GM19397 (cell line): ENCODE measurements around the gene GAS2.
A peak's percentile ranks its signal among the peaks of the same experiment; 100 is the strongest.
"Not testable (repeated sequence)": the region's sequence is repeated elsewhere in the genome, so short reads cannot be mapped to it uniquely, and the experiment has no call there.

Source experiments
- ATAC-seq: cut with Tn5 transposase; IDR thresholded peaks from one replicate; pipeline ENCODE4 v1.9.1; 2021; ENCODE audit warnings: mild to moderate bottlenecking, moderate library complexity; ENCODE audit not compliant: unreplicated experiment

Gene GAS2

DNA sequence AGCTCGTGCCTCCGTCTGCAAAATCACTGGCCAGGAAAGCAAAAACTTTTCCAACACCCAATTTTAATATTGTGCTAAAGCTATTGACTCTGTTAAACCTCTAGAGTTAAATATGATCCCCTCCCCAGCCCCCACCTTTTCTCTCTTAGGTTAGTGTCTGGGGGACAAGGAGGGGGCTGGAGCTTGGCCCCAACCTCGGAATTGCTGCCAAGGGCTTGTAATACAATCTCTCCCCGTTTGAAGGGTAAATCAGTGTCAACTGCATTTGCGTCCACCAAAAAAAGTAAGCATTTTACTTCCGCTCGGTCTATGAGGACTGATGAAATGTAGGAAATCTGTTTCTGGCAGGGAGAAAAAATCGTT lies at the start of gene GAS2:
Gene GAS2 (plus strand): TSS at position 287 of the 363 bp plus-strand sequence. CDS start 8,259 bp downstream, outside the sequence.
- peak; percentile 27 for ATAC-seq

DNA sequence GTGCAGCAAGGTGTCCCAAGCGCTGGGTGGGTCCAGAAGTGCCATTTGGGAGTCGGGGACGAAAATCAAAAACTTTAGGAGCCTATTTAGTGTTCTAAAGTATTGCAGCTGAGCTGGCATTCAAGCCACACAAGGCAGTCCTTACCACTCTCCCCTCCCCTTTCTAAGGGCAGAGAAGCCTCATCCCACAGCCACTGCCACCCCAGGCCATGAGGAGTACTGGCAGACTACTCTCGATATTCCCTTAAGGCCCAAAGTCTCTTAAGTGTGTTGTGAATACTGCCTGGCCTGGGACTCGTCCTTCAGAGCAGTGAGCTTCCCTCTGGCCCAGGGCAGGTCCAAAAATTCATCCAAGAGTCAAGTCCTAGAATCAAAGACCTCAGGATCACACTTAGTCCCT lies 48.5 kb upstream of the GAS2 start:
- no peak for ATAC-seq

DNA sequence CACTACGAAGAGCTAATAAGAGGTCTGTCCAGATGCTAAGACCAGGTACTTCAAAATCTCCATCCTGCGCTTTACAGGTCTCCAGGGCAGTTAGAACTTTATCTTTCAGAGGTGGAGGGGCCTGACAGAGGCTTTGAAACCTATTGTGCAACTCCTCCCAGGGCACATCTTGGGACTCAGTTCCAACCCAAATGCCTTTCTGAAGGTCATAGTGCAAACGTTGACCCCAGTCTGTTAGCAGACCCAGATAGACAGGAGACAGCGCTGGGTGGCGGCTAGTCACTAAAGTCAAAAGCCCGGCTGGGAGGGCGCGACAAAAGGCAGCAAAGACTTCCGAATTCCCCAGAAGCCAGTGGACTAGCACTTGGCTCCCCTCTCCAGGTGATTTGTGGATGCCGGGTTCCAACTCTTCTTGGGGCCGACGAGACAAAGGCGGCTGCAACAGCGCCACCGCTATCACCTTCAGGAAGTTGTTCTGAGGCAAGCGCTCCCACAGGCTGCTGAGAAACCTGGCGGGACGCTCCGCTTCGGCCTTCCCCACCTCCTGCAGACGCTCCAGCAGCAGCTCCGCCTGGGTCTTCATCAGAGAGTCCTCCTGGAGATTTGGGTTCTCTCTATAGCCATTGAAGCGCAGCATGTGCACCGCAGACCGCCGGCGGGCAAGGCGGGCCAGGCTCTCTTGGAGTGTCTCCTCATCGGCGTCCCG lies 41.5 kb upstream of the GAS2 start:
- ATAC-seq: peak; percentile 54

DNA sequence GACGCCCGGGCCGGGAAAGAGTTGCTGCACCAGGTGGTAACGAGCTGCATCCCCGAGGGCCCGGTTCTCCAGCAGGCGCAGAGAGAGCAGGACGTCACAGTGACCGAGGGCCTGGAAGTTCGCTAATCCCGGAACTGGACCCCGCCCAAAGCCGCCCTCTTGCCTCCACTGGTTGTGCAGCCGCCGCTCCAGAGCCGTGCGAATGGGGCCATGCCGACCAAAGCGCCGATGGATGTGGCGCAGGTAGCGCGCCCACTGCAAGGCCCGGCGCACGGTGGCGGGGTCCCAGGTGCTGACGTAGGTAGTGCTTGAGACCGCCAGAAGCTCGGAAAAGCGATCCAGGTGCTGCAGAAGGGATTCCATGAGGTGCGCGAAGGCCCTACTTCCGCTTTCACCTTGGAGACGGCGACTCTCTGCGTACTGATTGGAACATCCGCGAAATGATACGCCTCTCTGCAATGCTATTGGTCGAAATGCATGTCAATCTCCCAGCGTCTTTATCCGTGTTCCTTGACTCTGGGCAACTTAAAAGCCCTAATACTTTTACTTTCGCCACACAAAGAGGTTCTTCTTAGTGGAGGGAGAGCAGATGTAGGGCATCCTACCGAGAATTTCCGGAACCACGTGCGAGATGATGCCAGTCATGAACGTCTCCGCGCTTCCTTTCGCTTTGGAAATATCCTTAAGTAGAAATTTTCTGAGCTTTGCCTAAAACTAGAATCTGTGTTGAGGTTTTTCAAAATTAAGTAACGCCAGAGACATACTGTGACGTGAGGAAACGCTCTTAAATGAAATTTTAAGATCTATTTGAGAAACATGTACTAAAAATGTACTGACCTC lies 40.7 kb upstream of the GAS2 start, which contains the start of gene FANCF:
Gene FANCF (minus strand): TSS at position 376 of the 840 bp plus-strand sequence. CDS start 13 bp downstream, at position 363.
- ATAC-seq: peak; percentile 95

DNA sequence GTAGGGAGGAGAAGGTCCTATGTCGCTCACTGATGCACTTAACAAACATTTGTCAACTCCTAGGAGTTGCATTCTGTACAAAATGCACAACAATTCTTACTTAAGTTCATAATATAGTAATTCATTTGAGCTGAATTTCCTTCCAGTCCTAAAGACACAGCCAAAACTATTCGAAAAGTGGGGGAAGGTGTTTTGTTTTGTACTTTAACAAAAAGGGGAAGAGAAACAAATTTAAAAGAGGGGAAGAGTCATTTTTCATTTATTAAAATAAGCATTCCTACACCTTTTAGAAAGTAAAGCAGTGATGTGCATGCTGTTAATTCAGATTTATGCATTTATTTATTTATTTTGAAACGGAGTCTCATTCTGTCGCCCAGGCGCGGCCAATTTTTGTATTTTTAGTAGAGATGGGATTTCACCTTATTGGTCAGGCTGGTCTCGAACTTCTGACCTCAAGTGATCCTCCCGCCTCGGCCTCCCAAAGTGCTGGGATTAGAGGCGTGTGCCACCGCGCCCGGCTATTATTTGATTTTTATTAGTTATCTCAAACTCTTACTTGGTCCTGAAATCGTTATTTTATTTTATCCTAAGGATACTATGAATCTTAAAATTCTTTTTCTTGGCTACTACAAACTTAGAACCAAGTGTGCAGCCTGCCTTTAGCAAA lies 39.7 kb upstream of the GAS2 start:
- ATAC-seq: no peak

DNA sequence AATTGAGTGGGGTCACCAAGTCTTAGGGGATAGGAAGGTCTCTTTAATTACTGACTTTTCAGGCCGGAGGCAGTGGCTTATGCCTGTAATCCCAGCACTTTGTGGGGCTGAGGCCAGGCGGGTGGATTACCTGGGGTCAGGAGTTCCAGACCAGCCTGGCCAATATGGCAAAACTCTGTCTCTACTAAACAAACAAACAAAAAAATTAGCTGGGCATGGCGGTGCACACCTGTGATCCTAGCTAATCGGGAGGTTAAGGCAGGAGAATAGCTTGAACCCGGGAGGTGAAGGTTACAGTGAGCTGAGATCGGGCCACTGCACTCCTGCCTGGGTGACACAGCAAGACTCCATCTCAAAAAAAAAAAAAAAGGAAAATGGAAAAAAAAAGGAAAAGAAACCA lies 39.0 kb upstream of the GAS2 start:
- ATAC-seq: no peak

DNA sequence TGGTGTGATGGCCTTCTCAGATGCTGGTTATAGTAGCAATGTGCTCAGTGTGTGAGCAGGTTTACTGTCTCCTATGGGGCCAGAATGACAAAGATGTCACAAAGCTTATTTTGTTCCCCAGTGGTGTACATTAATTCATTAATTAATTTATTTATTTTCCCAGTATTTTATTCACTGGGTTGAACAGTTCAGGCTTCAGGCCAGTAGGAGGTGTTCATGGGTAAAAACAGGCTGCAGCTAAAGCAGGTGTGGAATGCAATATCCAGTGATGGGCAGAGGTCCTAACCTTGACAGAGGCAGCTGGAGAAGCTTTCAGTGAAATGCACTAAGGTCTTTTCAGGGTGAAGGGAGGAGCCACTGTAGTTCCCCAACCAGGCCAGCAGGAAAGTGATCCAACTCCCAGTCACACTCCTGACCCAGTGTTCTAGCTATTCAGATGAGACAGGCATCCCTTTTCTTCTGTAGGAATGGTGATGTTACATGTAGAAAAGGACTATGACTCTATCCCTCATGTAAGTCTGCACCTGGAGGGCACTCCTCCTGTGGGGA lies 33.0 kb upstream of the GAS2 start:
- no peak for ATAC-seq

DNA sequence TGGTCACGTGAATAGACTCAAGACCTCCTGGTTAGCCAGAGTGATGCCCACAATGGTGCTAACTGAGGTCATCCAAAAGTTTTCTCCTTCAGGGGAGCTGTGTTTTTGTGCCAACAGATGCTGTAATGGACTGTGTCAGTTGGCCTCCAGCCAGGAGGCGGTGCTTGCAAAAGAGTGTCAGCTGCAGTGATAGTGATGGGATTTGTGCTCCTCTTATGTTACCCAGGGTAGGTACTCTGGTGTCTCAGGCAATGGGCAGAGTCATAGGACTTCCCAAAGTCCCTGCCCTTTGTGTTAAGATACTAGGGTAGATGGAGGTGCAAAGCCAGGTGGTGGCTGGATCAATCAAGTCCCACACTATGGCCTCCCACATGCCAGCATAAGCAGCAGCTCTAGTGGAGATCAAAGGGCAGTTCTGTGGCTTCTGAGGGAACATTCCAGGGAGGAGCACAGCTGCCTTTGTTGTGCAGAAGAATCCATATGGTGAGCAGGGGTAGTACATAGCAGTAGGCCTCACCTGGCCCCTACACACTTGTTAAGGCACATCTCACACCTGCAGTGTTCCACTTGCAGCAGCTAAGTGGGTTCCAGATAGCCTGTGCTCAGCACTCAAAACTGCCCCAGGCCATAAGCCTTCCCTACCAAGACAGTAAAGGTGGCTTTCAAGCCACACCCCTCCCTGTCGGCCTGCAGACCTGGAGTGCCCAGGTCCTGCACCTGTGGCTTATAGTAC lies 31.3 kb upstream of the GAS2 start:
- no peak for ATAC-seq

DNA sequence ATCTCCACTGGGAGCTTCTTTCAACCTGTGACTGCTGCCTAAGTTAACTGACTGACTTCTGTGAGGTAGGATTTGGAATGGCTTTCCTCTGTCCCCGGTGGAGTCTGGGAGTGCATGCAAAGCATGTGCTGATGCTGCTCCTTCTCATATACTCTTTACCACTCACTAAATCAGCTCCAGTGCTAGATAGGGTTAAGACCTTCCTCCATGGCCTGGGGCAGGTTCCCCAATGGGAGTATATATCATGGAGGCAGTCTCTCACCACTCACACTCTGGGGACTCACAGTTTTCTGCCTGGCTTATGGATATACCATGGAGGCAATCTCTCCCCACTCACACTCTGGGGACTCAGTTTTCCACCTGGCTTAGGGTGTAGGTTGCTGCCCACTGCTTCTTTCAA lies 30.7 kb upstream of the GAS2 start:
- ATAC-seq: no peak

DNA sequence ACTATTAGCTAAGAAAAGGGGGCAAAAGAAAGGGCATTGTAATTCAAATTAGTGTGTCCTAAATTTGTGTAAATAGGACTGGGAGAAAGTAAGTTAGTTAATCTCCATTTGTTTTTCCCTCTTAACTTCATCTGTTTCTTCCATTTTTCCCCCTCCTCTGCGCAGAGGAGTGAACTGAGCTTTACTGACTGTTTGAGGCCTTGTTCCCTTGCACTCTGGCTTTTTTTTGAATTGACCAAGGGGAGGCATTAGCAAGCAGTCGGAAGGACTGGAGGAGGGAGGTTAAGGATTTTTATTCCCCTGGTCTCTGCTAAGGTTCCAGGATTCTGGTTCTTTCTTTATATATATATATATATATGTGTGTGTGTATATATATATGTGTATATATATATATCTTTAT lies 25.5 kb upstream of the GAS2 start:
- ATAC-seq: no peak

DNA sequence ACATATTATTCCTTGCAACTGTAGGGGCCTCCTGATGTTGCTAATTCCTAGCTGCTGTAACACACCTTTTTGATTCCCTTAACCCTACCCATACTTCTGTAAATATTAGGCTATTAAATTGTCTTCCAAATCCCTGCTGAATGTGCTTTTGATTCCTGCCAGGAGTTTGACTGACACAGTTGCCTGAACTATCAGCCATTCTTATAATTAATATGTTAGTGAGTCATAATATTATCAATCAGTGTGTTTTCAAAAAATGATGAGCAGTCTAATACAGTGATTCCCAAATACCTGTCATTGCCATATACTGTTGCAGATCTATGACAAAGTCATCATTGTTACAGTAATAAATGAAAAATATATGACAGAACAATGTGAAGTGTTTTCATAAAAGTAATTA lies 24.9 kb upstream of the GAS2 start:
- no peak for ATAC-seq

DNA sequence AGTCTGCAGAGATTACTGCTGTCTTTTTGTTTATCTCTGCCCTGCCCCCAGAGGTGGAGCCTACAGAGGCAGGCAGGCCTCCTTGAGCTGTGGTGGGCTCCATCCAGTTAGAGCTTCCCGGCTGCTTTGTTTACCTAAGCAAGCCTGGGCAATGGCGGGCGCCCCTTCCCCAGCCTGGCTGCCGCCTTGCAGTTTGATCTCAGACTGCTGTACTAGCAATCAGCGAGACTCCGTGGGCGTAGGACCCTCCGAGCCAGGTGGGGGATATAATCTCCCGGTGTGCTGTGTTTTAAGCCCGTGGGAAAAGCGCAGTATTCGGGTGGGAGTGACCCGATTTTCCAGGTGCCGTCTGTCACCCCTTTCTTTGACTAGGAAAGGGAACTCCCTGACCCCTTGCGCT lies 14.1 kb upstream of the GAS2 start:
- ATAC-seq: not testable (repeated sequence)

DNA sequence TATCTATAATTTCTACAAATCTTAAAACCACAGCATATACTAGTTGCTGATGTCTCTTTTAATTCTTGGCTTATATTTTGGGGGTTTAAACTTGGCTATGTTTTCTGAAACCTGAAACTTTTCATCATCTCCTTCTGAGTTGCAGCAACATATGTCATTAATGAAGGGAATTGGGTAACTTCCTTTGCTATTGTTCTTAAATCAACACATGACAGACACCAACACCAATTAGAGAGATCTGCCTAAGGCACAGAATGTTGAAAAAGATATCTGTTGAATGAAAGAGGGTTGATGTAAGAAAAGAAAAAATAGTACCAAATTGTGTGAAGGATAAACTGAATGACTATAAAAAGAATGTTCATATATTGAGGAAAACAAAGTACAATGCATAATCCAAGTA lies 10.3 kb upstream of the GAS2 start:
- ATAC-seq: no peak

DNA sequence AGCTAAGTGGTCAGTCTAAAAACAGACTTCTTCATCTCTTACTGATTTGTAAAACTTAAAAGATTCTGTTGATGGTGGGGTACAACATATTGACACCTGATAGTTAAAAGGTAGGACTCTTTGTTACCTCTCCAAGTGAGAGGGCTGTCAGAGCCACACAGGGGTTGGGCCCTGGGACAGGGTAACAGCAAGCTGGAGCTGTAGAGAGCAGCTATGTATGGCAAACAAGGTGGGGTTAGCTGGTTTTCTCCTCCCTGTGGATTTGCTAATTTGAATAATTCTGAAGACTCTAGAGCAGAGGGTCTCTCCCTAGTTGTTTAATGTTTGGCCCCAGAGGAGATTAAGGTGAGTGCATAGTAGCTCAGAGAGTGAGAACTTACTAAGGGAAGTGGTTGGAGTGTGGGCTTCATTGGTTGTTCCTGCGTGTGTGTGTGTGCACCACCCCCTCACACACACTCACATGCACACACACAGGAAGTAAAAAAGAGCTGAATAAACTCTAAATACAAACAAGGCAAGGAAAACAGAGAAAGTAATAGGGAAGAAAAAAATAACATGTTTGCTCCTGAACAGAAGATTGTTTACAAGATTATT lies 9.2 kb upstream of the GAS2 start:
- ATAC-seq: peak; percentile 93

DNA sequence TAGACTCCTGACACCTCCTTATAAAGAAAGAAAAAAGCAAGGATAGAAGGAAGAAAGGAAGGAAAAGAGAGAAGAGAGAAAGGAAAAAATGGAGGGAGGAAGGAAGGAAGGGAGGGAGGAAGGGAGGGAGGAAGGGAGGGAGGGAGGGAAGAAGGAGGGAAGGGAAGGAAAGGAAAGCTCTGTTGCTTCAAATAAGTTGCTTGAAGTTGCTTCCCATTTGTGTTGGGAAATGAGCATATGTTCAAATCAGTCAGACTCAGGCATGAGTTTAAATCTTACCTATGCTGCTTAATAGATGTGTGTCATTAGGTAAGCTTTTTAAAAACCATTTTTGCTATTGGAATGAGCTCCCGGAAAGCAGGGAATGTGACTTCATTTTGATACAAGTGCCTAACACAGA lies 6.6 kb upstream of the GAS2 start:
- ATAC-seq: no peak

DNA sequence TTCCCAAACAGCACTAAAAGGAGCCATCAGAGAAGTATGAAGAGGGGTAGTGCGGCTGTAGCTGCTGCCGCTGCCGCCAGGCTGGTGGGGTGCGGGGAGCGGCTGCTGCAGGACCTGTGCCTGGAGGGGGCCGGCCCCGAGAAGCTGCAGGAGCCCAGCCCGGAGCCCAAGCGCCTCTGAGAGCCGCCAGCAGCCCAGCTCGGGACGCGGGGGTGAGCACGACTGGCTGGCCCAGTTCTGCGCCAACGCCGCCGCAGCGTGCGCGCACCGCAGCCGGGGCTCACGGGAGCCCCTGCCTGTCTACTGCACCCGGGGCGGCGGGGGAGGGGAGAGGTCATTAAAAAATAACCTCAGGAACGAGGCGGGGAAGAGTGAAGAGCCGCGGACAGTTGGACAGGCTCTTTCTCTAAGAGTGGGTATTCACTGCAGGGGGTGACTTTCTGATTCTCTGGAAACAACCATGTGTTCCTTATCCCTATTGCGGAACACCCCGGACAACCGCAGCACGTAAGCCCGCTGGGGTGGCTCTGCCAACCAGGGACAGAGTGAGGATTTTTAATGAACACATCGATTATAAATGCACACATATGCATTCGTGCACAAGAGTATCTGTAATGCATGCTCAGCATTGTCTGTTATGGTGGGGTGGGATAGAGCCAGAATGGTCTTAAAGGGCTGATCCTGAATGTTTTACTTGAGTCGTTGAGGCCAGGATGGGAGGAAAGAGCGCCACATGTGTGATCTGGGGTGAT lies 453 bp downstream of the GAS2 start:
- ATAC-seq: peak; percentile 74

DNA sequence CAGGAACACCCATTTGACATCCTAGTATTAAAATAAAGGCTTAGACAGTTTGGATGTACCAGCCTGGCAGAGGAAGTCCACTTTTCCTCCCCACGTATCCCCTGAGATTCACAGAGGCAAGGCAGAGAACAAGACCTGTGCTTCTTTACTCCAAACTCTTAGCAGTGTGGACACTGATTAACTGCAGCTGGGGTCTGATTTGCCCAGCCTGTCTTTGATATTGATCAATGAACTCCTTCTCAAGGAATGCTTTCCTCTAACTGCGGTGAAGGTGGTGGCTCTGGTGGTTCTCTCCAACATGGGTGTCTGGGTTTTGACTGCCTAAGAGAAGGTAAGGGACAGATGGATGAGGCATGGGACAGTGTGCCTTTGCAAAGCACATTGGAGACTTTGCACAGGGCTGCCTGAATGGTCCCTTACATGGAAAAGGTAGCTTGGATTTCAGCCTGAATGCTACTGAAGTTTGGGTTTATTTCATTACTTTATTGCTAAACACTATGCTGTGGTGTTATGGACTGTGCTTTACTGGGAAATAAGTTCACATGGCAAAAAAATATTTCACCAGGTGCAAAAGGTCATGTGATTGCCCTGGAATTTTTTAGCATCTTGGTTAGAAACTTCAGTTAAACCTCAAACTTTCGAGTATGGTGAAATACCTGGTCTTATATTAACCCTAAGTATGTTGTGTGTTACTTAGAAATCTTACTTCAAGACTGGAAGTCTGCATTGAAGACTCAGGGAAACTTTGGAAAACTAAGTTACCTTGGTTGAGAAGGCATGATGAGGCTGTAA lies 1.8 kb downstream of the GAS2 start:
- no peak for ATAC-seq

DNA sequence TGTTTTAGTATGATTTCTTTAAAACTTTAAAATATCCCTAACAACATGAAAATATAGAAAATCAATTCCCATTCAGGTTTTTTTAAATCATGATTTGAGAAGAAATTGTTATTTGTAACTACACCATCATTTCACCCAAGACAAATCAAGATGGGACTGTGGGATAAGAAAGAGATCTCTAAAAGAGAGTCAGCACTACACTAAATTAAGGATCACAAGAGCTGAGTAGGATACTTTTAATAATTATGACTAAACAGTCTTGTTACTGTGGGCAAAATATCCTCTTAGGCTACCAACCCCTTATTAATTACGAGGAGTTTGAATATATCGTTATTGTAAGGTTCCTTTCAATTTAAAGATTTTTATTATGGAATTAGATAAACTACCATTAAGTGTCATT lies 3.0 kb downstream of the GAS2 start:
- no peak for ATAC-seq

DNA sequence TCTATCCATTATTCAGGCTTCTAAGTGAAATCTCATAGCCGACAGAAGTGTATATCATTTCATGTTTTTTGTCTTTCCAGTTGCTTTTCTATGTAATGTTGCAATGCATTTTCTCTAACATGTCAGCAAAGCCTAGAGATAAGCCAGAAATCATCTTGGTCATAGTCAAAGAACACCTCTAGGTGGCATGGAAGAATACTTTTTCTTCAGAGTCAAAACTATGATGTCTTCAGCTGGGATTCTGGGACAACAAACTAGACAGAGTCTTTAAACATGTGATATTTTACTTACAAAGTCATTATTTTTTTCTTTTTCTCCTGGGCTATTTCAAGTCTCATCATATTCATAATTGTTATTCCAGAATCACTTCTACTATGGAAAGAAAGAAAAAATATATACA lies 4.4 kb downstream of the GAS2 start:
- peak; percentile 20 for ATAC-seq
